GM13977 (cell line): ENCODE data around the gene SLC6A7.
A peak's percentile ranks its signal among the peaks of the same experiment; 100 is the strongest.

ENCODE experiments used
- DNase-seq: peaks from one replicate; pipeline ENCODE4 v3.0.0; 2012; ENCODE audit warnings: low spot score
- in situ Hi-C: fragments of 300-500 bp; cut with MboI; formaldehyde crosslinking; loops from one replicate; pipeline ENCODE4 v1.12.0; 2022; ENCODE audit warnings: low sequenced_read_pairs, low pct_unique_long_range_greater_than_20kb, mixed read lengths, inconsistent platforms; ENCODE audit not compliant: unreplicated experiment
- TF ChIP-seq, protein P1 (sequence below): IDR thresholded peaks from 2 replicates; pipeline ENCODE4 v1.5.1; 2012; ENCODE audit warnings: mild to moderate bottlenecking, control low read depth; ENCODE audit not compliant: insufficient read depth; ENCODE audit errors: extremely low read depth, missing control alignments

SLC6A7 gene

DNA sequence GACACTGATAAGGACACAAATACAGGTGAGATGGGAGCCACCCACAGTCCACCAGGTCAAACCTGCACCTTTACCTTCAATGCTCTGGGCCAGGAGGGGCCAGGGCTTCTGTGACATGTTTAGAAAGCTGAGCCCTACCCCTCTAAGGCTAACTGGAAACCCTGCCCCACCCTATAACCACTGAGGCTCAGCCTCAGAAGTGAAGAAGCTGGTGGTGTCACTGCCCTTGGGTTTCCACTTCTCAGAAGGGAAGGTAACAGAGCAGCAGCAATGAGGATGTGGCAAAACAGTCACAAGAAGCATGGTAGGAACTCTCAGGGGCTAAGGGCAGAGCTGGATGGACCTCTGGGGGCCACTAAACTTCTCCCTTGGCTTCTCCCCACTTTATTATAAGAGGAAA, 40.2 kb upstream of the SLC6A7 start:
- in situ Hi-C loops = no loop called here
- DNase-seq = no peak
- TF ChIP-seq, protein P1, sequence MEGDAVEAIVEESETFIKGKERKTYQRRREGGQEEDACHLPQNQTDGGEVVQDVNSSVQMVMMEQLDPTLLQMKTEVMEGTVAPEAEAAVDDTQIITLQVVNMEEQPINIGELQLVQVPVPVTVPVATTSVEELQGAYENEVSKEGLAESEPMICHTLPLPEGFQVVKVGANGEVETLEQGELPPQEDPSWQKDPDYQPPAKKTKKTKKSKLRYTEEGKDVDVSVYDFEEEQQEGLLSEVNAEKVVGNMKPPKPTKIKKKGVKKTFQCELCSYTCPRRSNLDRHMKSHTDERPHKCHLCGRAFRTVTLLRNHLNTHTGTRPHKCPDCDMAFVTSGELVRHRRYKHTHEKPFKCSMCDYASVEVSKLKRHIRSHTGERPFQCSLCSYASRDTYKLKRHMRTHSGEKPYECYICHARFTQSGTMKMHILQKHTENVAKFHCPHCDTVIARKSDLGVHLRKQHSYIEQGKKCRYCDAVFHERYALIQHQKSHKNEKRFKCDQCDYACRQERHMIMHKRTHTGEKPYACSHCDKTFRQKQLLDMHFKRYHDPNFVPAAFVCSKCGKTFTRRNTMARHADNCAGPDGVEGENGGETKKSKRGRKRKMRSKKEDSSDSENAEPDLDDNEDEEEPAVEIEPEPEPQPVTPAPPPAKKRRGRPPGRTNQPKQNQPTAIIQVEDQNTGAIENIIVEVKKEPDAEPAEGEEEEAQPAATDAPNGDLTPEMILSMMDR = no peak

DNA sequence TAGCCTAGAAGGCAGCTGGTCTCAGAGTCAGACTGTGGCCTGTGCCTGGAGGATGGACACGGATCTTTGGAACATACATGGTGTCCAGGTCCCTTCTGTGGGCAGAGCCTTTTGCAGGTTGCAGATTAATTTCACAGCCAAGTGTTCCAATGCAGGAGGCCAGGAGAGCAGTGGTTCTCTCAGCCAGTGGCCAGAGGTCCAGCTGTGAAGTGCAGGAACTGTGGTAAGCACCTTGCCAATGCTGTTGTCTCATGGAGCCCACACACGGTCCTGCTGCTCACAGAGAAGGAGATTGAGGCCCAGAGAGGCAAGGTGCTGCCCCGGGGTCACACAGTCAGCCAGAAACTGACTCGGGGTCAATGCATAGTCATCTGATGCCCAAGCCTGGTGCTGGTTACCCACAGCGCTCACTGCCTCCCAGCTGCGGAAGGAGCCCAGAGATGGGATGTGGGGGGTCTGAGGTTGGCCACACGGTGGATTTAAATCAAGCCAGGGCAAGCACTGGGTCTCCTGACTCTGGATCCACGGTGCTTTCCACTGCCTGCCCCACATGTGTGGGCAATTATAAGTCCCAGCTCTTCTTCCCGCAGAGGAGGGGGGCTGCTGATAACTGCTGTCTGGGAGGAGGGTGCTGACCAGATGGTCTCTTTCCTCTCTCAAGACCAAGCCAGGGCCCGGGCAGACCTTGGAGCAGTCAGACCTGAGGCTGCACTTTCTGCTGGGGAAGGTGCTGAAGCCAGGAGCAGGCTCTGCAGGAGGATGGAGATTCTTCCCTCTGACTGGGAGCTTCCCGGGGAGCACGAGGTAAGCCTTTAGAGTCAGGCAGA, 37.0 kb upstream of the SLC6A7 start:
- no peak for DNase-seq
- TF ChIP-seq, protein P1 = no peak
- in situ Hi-C loops = no loop called here

DNA sequence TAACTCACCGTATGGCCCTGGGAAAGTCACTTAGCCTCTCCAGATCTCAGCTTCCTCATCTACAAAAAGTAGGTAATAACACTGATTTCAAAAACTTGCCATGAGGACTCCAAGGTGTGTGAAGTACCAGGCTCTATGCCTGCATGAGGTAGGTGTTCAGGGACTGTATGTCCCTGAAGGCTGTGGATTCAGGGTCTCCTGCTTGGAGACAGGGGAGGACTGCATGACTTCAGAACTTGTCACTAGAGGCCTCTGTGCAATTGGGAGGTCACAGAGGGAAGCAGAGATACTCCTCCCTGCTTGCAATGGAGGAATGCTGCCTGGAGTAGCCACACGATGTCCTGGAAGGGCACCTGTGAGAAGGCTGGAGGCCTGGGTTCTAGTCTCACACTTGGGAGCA, 36.4 kb upstream of the SLC6A7 start:
- TF ChIP-seq, protein P1 = no peak
- in situ Hi-C loops = no loop called here
- DNase-seq = no peak

DNA sequence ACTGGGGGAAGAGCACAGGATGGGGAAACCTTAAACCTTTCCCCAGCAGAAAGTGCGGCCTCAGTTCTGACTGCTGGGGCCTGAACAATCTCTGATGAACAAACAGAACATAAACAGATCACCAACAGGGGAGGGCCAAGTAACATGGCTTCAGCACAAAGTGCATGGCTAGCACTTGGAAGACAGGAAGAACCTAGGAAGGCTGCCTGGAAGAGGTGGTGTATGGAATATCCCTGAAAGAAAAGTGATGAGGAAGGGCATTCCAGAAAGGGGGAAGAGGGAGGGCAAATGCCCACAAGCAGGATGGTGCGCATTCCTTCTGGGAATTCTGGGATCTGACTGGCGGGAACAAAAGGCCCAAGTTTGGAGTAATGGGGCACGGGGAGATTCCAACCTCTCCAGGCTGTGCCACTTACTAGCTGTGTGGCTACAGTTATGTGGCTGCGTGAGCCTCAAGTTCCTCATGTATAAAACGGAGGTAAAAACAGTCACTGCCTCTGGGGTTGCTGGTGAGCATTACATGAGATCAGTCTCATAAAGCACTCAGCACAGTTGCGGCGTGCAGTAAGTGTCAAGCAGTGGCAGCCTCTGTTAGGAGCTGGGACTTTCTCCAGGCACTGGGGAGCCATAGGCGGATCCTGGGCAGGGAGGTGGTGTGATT, 35.8 kb upstream of the SLC6A7 start:
- DNase-seq = no peak
- in situ Hi-C loops = no loop called here

DNA sequence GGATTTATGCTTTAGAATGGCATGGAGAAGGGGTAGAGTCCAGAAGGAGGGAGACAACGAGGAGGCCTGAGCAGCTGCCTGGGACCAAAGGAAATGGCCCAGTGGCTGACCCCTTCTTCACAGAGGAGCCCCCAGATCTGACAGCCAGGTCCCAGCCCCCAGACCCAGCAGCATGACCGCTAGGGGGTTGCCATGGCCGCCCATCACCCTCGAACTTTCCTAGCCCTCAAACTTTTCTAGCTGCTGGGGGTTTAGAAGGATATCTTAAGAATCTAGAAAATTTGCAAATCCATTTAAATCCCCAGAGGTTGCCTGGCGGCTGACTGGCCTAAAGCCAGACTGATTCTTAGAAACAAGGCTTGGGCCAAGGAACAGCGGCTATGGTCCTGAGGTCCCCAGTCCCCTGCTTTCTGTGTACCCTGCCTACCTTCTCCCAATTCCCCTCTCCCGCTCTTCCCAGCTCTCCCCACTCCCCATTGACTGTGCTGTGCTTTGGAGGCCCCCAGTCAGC, 35.2 kb upstream of the SLC6A7 start:
- in situ Hi-C loops = no loop called here
- TF ChIP-seq, protein P1 = no peak
- DNase-seq = no peak

More for the DNA sequence above, 35.8 kb upstream of the SLC6A7 start:
- TF ChIP-seq, protein P1 = no peak

DNA sequence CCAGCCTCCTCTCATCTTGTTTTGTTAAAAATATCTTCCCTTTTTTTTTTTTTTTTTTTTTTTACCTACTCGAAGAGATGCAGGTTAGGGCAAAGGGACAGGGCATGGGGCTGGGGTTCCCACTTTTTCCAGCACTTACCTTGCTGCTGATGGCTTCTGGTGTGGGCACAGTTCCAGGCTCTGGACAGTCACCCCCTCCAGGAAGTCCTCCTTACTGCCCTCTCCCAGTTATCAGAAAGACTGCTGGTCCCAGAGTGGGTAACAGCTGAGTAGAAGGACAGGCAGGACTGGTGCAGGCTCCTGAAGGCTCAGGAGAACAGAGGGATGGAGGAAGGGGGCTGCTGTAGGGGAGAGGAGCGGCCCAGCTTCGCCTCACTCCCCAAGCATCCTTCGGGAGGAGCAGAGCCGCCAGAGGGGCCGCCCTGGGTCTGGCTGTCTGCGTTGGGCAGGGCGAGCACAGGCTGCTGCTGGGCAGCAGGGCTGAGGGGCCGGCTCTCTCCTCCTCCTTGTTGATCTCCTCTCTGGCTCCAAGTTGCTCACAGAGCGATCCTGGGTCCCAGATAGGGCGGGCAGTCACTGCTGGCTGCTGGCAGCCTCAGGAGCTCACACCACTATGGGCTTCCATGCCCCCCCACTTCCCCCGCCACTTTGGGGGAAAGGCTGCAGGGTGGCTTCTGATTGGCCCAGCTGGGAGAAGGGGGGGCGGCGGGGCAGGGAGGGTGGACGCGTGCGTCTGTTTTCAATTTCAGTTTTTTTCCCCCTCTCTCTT, 34.4 kb upstream of the SLC6A7 start, which contains the start of gene PDGFRB:
PDGFRB (minus strand) TSS at position 588 of the 769 bp plus-strand sequence. CDS start 18,798 bp downstream, outside the sequence.
- in situ Hi-C loops = no loop called here
- DNase-seq = peak; percentile 82
- TF ChIP-seq, protein P1 = no peak
